ENCODE measurements around the gene SLC6A2.

The SLC6A2 gene

DNA sequence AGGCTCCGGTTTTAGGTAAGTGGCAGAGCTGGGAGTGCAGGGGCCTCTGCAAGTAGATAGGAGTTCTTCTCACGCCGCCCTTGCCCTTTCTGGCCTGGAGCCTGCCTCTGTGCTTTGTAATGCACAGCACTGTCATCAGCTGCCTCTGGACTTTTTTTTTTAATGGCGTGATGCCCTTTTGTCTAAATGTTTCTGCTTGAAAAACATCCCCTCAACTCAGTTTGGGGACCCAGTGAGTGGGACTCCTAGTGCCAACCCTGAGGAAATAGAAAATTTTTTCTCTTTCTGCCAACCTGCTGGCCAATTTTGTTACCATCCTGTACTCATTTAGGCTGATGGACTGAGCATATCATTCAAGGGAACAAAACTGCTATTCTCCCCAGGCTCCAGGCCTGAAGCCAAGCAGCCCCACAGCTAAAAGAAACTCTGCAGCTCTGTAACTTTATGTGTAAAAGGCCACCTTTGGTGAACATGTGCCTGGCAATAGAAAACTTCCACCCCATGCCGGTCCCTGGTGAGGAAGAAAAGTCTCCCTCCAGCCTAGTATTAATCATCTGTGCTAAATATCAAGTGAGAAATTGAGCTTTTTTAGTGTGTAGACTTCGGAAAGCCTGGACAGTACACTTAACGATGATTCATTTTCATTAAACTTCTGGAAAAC, 22.5 kb downstream of the SLC6A2 start:
- DNase-seq: no peak

DNA sequence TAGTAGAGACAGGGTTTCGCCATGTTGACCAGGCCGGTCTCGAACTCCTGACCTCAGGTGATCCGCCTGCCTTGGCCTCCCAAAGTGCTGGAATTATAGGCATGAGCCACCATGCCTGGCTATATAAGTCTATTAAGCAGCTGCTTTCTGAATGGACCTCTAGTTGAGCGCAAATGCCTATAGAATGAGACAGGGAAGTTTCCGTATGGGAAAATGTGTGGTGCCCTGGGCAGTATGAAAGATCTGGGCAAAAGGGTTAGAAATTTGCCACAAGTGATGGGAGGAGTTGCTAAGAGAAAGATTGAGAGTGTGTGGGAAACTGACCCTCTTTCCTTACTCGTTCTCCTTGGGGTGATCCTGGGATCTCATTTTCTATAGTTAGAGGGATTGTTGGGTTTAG, 26.3 kb downstream of the SLC6A2 start:
- no peak for DNase-seq

DNA sequence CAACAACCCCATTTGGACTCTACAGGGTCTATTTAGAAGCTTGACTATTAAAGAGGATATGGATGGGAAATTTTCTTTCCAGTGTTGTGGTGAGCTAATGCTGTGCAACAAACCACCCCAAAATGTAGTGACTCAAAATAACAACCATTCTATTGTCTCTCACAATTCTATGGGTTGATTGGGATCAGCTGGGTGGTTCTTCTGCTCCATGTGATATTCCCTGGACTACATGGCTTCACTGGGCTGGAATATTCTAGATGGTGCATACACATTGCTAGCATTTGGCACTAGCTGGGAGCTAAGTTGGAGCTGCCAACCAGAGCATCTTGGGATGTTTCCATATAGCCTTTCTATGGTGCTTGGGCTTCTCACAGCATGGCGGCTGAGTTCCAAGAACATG, 30.2 kb downstream of the SLC6A2 start:
- DNase-seq: no peak

DNA sequence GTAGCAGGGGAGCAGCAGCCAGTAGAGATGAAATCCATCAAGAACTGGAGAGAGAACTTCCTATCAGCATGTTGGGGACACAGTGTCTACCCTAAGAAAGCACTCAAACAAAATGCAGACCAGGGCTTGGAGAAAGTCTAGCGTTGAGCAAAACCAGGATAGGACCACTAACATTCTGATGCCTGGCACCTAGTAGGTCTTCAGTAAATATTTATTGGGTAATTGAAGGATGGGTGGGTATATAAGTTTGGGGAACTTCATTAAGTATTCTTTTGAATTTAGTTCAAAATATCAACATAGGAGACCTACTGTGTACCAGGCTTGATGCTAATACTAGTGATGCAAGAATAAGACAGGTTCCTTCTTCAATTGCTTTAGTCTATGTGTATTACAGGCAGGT, 30.9 kb downstream of the SLC6A2 start:
- no peak for DNase-seq

DNA sequence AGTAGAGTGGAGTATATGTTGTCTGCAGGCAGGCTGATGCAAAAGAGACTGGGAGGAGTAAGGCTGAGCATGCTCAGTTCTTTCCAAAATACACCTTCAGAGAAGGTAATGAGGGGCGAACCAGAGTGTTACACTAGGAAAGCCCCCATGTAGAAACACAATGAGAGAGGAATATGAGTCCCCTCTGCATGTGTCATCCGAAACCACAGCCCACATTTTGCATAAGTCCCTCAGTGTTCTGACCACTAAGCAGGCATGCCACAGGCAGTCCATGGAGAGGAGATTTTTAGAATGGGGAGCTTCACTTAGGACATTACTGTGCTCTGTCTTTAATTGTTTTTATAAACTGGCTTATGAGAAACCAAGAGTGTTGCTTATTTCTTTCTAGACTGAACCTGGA, 32.0 kb downstream of the SLC6A2 start:
- no peak for DNase-seq

DNA sequence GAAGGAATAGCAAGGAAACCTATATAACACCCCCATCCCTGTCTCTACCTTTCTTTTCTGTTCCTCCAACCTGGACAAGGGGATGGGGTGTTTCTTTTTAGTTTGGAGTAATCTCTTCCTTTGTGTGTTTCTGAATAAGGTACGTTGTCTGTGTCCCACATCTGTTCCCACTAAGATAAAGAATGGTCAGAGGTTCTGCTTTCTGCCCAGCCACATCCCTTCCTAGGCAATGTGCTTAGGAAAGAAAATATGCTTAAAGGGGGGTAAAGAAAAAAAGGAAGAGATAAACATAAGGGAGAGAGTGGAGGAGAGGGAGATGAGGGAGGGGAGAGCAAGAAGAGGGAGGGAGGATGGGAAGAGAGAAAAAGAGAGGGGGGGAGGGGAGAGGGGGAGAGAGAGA, 35.1 kb downstream of the SLC6A2 start:
- DNase-seq: no peak

DNA sequence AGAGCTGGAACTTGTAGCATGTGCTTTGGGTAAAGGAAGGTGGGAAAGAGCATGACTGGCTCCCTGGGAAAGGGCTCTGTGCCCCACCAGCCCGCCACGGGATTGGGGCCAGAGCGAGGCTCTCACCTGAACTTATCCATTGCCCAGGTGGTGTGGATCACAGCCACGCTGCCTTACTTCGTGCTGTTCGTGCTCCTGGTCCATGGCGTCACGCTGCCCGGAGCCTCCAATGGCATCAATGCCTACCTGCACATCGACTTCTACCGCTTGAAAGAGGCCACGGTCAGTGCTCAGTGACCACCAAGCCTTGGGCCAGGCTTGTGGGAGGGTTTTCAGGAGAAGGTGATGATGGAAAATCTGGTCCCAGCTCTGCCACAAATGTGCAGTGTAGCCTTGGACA, 36.0 kb downstream of the SLC6A2 start:
- no peak for DNase-seq

DNA sequence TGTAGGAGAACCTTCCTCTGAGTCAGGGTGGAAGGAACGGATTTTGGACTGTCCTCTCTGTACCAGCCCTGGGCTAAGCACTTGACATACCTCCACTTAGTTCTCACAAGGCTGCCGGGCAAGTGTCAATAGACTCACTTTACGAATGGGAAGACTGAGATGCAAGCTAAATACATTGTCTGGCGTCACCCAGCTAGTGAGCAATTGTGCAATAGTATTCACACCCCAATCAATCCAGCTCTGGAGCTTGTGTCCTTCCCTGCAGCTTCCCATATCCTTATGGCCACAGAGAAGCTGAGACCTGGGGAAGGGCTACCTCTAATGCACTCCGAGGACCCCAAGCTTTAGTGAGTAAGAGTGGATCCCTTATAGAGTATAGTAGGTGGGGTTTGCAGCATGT, 39.8 kb downstream of the SLC6A2 start:
- DNase-seq: no peak

DNA sequence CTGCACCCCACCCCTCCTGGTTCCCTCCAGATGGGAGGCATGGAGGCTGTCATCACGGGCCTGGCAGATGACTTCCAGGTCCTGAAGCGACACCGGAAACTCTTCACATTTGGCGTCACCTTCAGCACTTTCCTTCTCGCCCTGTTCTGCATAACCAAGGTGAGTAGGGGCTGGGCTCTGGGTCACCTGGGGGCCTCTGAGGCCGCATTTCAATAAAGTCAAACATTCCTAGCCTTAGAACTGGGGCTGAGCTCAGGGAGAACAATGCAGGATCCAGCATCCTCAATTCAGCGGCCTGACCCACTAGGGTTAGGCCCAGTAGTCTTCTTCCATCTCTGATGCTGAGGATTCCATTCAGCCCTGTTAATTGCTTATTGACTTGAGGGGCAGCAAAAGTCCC, 42.1 kb downstream of the SLC6A2 start:
- DNase-seq: no peak

DNA sequence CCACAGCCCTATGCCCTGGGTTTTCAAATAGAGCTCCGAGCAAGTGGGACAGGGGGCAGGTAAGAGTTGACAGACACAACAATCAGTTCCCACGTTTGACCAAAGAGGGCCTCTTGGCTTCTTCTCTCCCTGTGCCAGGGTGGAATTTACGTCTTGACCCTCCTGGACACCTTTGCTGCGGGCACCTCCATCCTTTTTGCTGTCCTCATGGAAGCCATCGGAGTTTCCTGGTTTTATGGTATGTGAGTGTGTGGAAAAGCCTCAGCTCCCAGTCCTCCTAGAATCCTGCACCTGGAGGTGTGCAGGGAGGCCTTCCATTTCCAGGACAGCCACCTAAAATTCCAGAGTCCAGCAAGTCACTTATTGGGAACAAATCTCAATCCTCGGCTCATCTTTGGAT, 42.5 kb downstream of the SLC6A2 start:
- DNase-seq: no peak

DNA sequence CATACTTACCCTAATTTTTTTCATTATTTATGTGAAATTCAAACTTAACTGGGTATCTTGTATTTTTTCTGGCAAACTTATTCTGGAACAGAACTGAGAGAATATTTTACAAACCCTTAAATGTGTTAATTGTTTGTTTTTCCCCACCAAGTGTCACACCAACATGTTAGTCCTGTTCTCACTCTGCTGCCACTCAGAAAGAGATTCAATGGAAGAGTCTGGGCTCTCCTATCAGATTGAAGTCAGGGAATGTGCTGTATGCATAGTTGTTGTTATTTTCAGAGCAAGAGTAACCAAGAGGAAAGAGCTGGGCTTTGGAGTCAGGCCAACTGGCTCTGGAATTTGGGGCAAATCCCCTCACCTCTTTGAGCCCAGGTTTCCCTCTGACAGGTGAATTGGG, 43.2 kb downstream of the SLC6A2 start:
- DNase-seq: no peak

DNA sequence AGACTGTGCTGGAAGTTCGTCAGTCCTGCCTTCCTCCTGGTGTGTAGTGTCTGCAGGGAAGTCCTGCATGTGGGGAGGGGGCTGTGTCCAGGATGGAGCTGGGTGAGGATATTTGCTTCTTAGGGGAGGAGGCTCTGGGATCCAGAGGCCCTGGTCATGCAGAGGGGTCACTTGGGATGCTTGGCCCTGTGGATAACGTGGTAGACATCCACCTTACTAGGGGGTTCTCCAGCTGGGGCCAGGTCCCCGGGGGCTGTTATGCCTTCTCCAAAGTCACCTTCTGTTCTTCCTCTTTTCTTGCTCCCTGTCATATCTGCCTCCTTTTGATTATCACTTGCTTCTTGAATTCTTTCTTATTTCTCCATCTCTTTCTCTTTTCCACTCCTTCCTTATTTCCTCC, 43.8 kb downstream of the SLC6A2 start:
- DNase-seq: no peak

DNA sequence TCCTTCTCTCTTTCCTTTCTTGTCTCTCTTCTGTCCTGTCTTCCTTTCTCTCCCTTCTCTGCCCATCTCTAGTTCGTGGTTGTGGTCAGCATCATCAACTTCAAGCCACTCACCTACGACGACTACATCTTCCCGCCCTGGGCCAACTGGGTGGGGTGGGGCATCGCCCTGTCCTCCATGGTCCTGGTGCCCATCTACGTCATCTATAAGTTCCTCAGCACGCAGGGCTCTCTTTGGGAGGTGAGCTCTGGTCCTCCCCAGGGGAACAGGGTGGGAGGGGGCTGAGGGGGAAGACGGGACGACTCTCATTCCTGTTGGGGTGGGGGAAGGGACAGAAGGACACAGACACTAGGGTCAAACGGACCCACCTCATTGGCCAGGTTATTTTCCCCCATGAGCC, 44.3 kb downstream of the SLC6A2 start:
- DNase-seq: no peak

DNA sequence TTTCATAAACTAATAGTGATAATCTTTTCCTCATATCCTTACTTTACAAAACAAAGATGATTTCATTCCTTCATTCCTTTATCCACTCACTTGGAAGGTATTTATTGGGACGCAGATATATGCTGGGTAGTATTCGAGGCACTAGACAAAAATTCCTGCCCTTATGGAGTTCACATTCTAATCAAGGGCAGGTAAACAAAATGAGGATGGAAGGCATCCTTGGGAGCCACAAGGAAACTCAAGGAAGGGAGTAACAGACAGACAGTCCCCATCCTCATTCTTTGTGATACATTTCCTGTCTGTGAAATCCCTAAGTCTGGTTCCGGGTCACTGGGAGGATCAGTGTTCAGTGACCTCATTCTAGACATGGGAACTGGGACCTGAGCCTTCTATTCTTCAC, 45.2 kb downstream of the SLC6A2 start:
- DNase-seq: no peak

DNA sequence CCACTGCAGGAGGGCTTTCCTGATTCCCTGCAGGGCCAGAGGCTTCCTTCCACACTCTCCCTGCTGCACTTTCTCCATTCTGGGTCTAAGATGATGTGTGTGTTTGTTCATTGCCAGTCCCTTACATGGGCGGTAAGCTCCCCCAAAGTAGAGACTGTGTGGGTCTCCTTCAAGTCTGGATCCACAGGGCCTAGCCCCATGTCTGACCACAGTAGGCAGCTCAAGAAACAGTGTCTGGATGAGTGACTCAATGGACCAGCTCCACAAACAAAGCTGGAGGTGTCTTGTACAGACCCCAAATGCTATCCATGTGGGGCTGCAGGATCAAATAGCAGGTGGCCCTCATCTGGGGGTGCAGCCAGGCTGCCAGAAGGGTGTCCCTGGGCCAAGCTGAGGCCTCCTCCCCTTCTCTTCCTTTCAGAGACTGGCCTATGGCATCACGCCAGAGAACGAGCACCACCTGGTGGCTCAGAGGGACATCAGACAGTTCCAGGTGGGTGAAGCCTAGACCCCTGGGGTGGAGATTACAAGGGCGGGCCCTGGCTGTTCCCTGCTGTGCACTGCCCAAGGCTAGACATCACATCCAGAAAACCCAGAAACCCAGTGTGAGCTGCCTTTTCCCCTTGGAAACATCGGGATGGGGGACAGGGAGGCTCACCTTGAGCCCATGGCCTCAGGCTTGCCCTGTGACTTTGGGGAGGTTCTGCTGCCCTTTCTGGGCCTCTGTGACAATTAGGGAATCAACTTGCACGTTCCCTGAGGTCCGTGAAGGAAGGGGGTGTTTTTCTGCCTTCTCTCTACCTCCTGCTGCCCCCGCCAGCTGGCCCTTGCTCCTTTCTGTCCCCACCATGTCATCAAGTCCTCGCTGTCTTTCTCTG, 45.9 kb downstream of the SLC6A2 start:
- peak; percentile 77 for DNase-seq

DNA sequence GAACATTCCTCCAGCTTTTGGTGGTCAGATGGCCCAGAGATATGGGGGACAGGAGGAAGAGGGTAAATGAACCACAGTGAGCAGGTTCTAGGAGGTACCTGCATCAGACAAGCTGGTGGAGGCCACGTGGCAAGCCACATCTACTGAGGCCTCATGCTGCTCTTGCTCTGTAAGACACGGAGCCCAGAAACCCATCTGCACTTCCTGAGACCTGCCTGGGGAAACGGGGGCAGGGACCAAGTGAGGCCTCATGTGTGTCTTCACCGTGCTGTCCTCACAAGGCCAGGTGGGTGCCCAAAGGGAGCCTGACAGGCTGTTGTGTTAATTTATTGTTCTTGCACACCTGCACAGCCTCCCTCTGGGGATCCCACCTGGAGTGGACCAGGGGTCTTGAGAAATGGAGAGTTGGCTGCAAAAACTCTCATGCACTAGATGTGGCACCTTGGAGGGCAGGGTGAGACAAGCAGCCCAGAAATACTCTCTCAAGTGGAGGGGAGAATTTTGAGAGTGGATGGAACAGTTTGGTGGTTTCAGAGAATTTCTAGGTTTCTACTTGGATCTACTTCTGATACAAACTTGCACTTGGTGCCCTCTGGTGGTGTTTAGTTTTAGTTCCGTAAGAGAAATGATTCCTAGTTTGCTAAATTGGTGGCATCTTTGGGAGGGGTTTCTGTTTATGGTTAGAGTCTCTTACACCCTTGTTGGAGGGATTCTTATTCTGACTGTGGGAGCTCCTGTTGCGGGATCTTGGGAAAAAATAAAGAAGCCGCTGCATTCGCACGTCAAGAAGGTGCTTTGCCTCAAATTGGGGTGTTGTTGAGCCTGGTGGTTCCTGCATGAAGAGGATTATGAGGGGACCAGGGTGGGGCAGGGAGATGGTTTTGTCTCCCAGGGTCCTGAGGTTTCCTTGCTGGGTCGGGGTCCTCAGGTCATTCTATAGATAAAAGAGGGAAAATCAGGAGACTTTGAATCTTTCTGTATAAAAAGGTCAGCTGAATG, 47.5 kb downstream of the SLC6A2 start:
- DNase-seq: no peak

DNA sequence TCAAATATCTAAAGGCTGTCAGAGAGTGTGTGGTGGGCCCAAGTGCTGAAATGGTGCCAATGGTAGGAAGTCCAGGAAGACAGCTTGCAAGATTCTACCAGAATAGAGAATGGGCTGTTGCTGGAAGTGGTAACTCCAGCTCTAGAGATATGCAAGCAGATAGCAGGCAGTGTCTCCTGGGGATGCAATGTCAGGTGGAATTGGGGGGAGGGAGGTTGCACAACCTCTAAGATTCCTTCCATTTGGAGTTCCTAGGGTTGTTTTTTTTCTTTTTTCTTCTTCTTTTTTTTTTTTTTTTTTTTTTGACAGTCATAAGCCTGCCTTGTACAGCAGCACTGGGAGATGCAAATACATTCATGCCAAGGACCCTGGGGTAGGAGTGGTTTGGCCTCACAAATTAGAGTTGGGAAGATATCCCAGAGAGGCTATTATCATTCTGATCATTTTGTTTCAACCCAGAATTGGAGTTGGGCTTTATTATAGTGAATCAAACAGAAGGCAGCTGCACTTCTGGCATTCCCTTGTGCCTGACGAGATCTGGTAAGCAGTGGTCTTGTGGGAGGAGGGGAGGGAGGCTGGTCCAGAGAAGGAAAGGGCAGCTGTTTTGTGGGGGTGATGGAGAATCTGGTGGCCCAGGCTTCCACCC, 51.1 kb downstream of the SLC6A2 start:
- DNase-seq: no peak

DNA sequence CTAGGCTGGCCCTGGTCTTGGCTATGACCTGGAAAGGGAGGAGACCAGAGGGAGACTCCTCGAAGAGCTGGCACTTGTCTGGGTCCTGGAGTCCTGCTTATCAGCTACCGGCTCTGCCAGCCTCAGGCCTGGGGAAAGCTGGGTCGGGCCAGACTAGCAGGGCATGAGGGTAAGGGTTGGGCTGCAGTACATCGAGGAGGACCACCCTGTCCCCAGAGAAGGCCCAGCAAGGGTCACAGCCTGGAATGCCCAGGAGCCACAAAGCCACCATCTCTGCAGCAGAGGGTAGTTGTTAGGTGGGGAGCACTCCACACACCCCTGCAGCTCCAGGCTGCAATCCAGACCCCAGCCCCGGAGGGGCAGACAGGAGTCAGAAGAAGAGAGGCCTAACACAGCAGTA, 54.0 kb downstream of the SLC6A2 start:
- no peak for DNase-seq

DNA sequence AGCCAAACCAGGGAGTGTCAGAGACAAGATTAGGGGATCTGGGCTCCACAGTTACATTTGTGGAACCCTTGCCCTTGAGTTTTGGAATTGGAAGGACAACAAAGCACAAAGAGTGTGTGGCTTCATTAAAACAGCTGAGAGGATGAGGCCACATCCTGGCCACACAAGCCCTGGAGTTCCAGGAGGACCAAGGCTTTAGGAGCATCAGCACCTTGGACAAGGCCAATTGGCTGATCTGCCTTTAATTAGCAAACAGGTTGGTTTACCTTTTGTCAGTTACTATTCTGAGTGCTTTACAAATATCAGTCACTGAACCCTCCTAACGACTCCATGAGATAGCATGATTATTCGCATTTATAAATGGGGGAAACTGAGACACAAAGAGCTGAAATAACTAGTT, 54.7 kb downstream of the SLC6A2 start:
- DNase-seq: no peak

DNA sequence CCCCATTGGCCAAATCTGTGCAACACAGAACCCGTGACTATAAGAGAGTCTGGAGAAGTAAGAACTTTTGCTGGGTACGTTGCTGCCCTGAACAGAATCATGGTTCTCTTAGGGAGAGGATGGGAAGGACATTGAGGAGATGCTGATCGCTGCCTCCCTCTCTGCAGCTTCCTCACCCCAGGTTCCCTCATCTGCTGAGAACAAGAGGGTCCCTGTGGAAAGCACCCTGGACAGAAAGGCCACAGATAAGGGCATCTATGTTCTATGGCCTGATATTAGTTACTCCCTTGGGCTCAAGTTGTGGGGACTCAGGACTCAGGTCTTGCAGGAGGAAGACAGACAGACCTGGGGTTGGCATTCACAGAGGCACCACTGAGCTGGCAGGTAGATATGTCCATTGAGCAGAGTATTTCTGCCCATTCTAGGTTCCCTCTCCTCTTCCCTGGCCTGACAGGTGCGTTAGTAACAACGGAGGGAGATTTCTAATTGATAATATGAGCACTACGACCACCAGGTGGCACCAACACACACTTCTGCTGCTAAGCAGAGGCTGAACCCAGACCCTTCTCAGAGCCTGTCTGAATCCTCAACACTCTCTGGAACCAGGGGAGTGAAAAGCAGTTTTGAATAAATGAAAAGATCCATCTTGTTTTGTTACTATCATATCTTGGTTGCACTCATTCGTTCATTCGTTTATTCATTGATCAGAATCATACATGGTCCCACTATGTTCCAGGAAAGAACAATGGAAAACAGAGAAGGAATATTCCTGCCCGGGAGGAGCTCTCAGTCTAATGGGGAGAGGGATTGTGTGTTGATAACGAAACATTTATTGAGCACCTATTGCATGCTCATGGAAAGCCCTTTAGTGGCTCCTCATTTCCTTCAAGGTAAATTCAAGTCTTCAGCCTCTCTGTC, 56.4 kb downstream of the SLC6A2 start:
- DNase-seq: peak; percentile 75

DNA sequence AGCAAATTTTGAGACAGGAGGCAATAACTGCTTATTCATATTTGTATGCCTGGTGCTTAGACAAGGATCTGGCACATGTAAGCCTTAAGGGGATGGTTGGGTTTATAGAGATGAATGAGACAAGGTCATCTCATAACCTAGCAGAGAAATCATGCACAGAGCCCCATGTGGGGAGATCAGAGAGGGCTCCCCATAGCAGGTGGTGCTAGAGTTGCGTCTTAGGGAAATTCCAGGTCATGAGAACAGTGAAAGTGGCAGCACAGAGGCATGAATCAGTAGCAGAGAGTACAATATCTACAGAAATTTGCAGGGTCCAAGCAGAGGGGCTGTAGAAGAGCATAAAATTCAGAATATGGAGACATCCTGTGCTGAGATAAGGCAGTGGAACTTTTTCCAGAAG, 57.3 kb downstream of the SLC6A2 start:
- no peak for DNase-seq

DNA sequence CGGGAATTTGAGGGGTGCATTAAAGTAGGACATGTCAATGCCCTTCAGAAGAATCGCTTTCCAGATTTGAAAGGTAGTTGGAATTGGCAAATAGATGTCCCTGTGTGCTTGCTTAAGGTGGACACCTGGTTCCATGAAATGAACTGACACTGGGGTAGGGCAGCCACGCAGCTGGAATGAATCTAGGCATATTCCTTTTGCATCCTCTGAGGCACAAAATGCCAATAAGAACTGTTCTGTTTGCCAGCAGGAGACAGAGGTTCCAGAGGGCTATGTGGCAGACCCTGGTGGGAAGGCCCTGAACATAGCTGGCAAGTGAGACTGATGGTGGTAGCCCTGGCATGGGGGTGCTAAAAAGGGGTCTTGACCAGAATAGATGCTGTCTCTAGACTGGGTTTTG, 61.5 kb downstream of the SLC6A2 start:
- DNase-seq: no peak
